ENCODE data around the gene TIMM13.
A peak's percentile ranks its signal among the peaks of the same experiment; 100 is the strongest.
"Not testable (repeated sequence)": the region's sequence is repeated elsewhere in the genome, so short reads cannot be mapped to it uniquely, and the experiment has no call there.

The TIMM13 gene

DNA sequence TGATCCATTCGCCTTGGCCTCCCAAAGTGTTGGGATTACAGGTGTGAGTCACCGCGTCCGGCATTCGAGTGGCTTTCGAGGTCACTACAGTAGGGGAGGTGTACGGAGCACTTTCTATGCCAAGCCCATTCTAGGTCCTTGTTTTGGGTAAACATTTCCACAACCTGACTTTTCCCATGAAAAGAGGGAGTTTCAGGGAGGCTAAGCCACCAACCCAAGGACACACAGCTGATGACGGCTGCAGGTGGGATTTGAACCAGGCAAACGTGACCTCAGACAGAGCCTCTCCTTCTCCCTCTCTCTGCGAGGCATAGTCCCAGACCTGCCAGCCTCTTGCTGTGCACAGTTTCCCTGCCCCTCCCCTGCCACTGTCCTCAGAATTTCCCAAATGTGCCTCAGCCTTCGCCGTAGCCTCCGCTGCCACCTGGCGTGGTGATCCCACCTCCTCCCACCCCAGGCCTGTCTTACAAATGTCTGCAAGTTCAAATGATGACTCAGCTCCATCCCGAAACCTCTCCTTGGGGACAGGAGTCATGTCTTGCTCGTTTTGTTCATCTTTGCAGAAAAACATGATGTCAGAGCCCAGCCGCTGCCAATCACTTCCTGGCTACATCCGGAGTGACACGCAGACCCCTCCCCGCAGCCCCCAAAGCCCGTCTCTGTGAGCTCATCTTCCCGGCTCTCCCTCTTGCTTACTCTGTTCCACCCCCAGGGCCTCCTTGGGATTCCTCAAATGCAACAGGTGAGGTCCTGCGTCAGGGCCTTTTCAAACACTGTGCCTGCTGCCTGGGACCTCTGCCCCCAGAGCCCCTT, 41.9 kb upstream of the TIMM13 start:
- Histone ChIP-seq H3K27ac (ENCODE audit: low read depth, low read length) (no peak overlapping the region), H3K9me2 (replicated peaks; ENCODE audit: control insufficient read depth, low read length) (no peaks in the 10 kb centered on the region), H4K20me1 (ENCODE audit: control insufficient read depth, insufficient read depth, low read depth, low read length) (no peaks in the 10 kb centered on the region), H3K9me3 (ENCODE audit: control insufficient read depth, insufficient read depth, low read length) (no peaks in the 10 kb centered on the region), H3F3A (ENCODE audit: control insufficient read depth, insufficient read depth) (no peaks in the 10 kb centered on the region; the same call in 1 of the 2 replicates), H3K4me1 (ENCODE audit: control insufficient read depth, low read length) (peaks cover 22% of the 10 kb centered on the region), H3K27me3 (ENCODE audit: control insufficient read depth, low read length) (no peaks in the 10 kb centered on the region), H3K4me2 (ENCODE audit: low read length) (peak overlapping the region; percentile 32; the same call in 1 of the 2 replicates), H3K79me2 (ENCODE audit: control insufficient read depth, low read length) (no peaks in the 10 kb centered on the region), H3K36me3 (ENCODE audit: control insufficient read depth, low read length) (no peaks in the 10 kb centered on the region), H3K4me3 (ENCODE audit: low read length) (0 out of 2 replicates have a peak overlapping the region, but pooled peaks have one; percentile 3)
- TF ChIP-seq EZH2phosphoT487 (IDR thresholded peaks at IDR 0.05; ENCODE audit: borderline replicate concordance, low read length): no peak
- TF ChIP-seq, protein P1, sequence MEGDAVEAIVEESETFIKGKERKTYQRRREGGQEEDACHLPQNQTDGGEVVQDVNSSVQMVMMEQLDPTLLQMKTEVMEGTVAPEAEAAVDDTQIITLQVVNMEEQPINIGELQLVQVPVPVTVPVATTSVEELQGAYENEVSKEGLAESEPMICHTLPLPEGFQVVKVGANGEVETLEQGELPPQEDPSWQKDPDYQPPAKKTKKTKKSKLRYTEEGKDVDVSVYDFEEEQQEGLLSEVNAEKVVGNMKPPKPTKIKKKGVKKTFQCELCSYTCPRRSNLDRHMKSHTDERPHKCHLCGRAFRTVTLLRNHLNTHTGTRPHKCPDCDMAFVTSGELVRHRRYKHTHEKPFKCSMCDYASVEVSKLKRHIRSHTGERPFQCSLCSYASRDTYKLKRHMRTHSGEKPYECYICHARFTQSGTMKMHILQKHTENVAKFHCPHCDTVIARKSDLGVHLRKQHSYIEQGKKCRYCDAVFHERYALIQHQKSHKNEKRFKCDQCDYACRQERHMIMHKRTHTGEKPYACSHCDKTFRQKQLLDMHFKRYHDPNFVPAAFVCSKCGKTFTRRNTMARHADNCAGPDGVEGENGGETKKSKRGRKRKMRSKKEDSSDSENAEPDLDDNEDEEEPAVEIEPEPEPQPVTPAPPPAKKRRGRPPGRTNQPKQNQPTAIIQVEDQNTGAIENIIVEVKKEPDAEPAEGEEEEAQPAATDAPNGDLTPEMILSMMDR (IDR thresholded peaks at IDR 0.05; ENCODE audit: low read depth, low read length, poor library complexity, severe bottlenecking): no peak

- no peaks in the 10 kb centered on the region for H4K20me1 ChIP-seq (ENCODE audit: control insufficient read depth, insufficient read depth, low read depth, low read length)
- H3K4me1 ChIP-seq (ENCODE audit: control insufficient read depth, low read length): peaks cover 18% of the 10 kb centered on the region
- no peaks in the 10 kb centered on the region for H3K9me3 ChIP-seq (ENCODE audit: control insufficient read depth, insufficient read depth, low read length)
- H3K36me3 ChIP-seq (ENCODE audit: control insufficient read depth, low read length): no peaks in the 10 kb centered on the region
- H3K4me3 ChIP-seq (ENCODE audit: low read length): no peak overlapping the region
- H3K4me2 ChIP-seq (ENCODE audit: low read length): no peak overlapping the region
- no peaks in the 10 kb centered on the region; the same call in 1 of the 2 replicates for H3F3A ChIP-seq (ENCODE audit: control insufficient read depth, insufficient read depth)
- TF ChIP-seq, protein P1 (IDR thresholded peaks at IDR 0.05; ENCODE audit: low read depth, low read length, poor library complexity, severe bottlenecking): no peak
- H3K79me2 ChIP-seq (ENCODE audit: control insufficient read depth, low read length): no peaks in the 10 kb centered on the region
- H3K9me2 ChIP-seq (replicated peaks; ENCODE audit: control insufficient read depth, low read length): no peaks in the 10 kb centered on the region
- no peak overlapping the region for H3K27ac ChIP-seq (ENCODE audit: low read depth, low read length)
- no peaks in the 10 kb centered on the region for H3K27me3 ChIP-seq (ENCODE audit: control insufficient read depth, low read length)
These were observed 41.2 kb upstream of the TIMM13 start for GRCh38 chr19:2468596-2468995.

GRCh38 chr19:2464389-2464788, 37.0 kb upstream of the TIMM13 start:
- Histone ChIP-seq H3K36me3 (ENCODE audit: control insufficient read depth, low read length) (no peaks in the 10 kb centered on the region), H3K9me2 (replicated peaks; ENCODE audit: control insufficient read depth, low read length) (no peaks in the 10 kb centered on the region), H3K27ac (ENCODE audit: low read depth, low read length) (no peak overlapping the region), H3F3A (ENCODE audit: control insufficient read depth, insufficient read depth) (no peaks in the 10 kb centered on the region; the same call in 1 of the 2 replicates), H3K9me3 (ENCODE audit: control insufficient read depth, insufficient read depth, low read length) (no peaks in the 10 kb centered on the region), H4K20me1 (ENCODE audit: control insufficient read depth, insufficient read depth, low read depth, low read length) (no peaks in the 10 kb centered on the region), H3K79me2 (ENCODE audit: control insufficient read depth, low read length) (no peaks in the 10 kb centered on the region), H3K27me3 (ENCODE audit: control insufficient read depth, low read length) (peaks cover 8% of the 10 kb centered on the region), H3K4me1 (ENCODE audit: control insufficient read depth, low read length) (peaks cover 29% of the 10 kb centered on the region), H3K4me3 (ENCODE audit: low read length) (no peak overlapping the region), H3K4me2 (ENCODE audit: low read length) (no peak overlapping the region)
- no peak for TF ChIP-seq EZH2phosphoT487 (IDR thresholded peaks at IDR 0.05; ENCODE audit: borderline replicate concordance, low read length)
- TF ChIP-seq, protein P1 (IDR thresholded peaks at IDR 0.05; ENCODE audit: low read depth, low read length, poor library complexity, severe bottlenecking): no peak

- H3K27ac ChIP-seq (ENCODE audit: low read depth, low read length); H3K27me3 ChIP-seq (ENCODE audit: control insufficient read depth, low read length); H3K9me3 ChIP-seq (ENCODE audit: control insufficient read depth, insufficient read depth, low read length); H3K79me2 ChIP-seq (ENCODE audit: control insufficient read depth, low read length); H4K20me1 ChIP-seq (ENCODE audit: control insufficient read depth, insufficient read depth, low read depth, low read length); H3K4me2 ChIP-seq (ENCODE audit: low read length); H3K36me3 ChIP-seq (ENCODE audit: control insufficient read depth, low read length); H3F3A ChIP-seq (ENCODE audit: control insufficient read depth, insufficient read depth); H3K9me2 ChIP-seq (replicated peaks; ENCODE audit: control insufficient read depth, low read length); H3K4me3 ChIP-seq (ENCODE audit: low read length): not testable (repeated sequence)
- peaks cover 23% of the 10 kb centered on the region for H3K4me1 ChIP-seq (ENCODE audit: control insufficient read depth, low read length)
These were observed 36.3 kb upstream of the TIMM13 start for GRCh38 chr19:2463694-2464093.

All from DOHH2 (cell line).